B cell (primary cell): ENCODE data around the gene GSTO2.

ENCODE experiments used
- CTCF ChIP-seq: fragments of 200-600 bp; IDR thresholded peaks from one replicate; pipeline ENCODE4 v1.8.0; 2022; ENCODE audit warnings: antibody characterized with exemption, mild to moderate bottlenecking
- EZH2 ChIP-seq: IDR thresholded peaks from 2 replicates; pipeline ENCODE4 v1.6.1; 2012; ENCODE audit warnings: borderline replicate concordance, low read depth, mild to moderate bottlenecking, moderate library complexity, low read length; ENCODE audit not compliant: insufficient read depth, poor library complexity, severe bottlenecking

- no peak for TF ChIP-seq CTCF
- TF ChIP-seq EZH2 = no peak
Measured at GRCh38 chr10:104230490-104230889, 38.5 kb upstream of the GSTO2 start.
